Panc1 (cell line): ENCODE measurements around the gene PLCG2. TPM values are rescaled to one million over a fixed set of nuclear protein-coding genes. Genes with fewer than 3 reads are reported as not detected.

Experiments
- ATAC-seq: fragments of 200-7000 bp; cut with Tn5 transposase; 2 replicates; pipeline ENCODE4 v1.9.1; 2020; ENCODE audit warnings: mild to moderate bottlenecking, moderate library complexity
- BruUV-seq: library from RNA; stranded (reverse); fragments of 400-500 nt; replicated peaks from 2 replicates; lab custom pipeline; 2021; lab: Mats Ljungman, UMichigan
- CTCF ChIA-PET: fragments of 300-600 bp; sonication (Branson Sonifier 250); formaldehyde crosslinking; loops from one replicate; lab custom pipeline; 2022; ENCODE audit warnings: antibody characterized with exemption; lab: Charles Lee
- POLR2A ChIA-PET: fragments of 300-600 bp; sonication (Branson Sonifier 250); formaldehyde crosslinking; loops from one replicate; lab custom pipeline; 2022; ENCODE audit warnings: antibody characterized with exemption; lab: Charles Lee
- DNase-seq: peaks from one replicate; pipeline ENCODE4 v3.0.0-alpha.2; 2010; ENCODE audit warnings: low read depth, low spot score
- H3K27ac ChIP-seq: 2 replicates; pipeline ENCODE4 v1.5.1; 2011; ENCODE audit warnings: mild to moderate bottlenecking, low read length, inconsistent platforms
- H3K27me3 ChIP-seq: fragments of 200-500 bp; sonication (Bioruptor generic); 2 replicates; pipeline ENCODE4 v1.6.0; 2014; ENCODE audit warnings: low read length, inconsistent platforms; ENCODE audit not compliant: control insufficient read depth, insufficient read depth
- H3K36me3 ChIP-seq: fragments of 200-500 bp; sonication (Bioruptor generic); 2 replicates; pipeline ENCODE4 v1.5.1; 2014; ENCODE audit warnings: inconsistent platforms, mild to moderate bottlenecking, low read length, moderate library complexity; ENCODE audit not compliant: control insufficient read depth, insufficient read depth
- H3K4me1 ChIP-seq: 2 replicates; pipeline ENCODE4 v1.5.1; 2011; ENCODE audit warnings: inconsistent platforms, mild to moderate bottlenecking, low read length, moderate library complexity; ENCODE audit not compliant: control insufficient read depth, insufficient read depth
- H3K4me3 ChIP-seq, 2 experiments: 2 replicates each; pipeline ENCODE4 v1.5.1; 2011 to 2012; ENCODE audit warnings: low read depth in 2 of 2, low read length in 2 of 2, mild to moderate bottlenecking in 2 of 2, inconsistent platforms in 1 of 2, moderate library complexity in 1 of 2
- H3K9me3 ChIP-seq: fragments of 200-500 bp; sonication (Bioruptor generic); 2 replicates; pipeline ENCODE4 v1.5.1; 2014; ENCODE audit warnings: low read depth, mild to moderate bottlenecking, inconsistent platforms, low read length, moderate library complexity; ENCODE audit not compliant: control insufficient read depth, insufficient read depth
- CTCF ChIP-seq: fragments of 450-650 bp; IDR thresholded peaks from 2 replicates; pipeline ENCODE4 v1.5.1; 2017; ENCODE audit warnings: mild to moderate bottlenecking
- POLR2AphosphoS5 ChIP-seq: IDR thresholded peaks from 2 replicates; pipeline ENCODE4 v1.6.1; 2012; ENCODE audit warnings: mild to moderate bottlenecking, low read depth, low read length, moderate library complexity
- REST ChIP-seq, 2 experiments: IDR thresholded peaks; 2 replicates each; pipeline ENCODE4 v1.6.1; 2011 to 2012; ENCODE audit warnings: low read depth in 2 of 2, control low read depth in 1 of 2, low read length in 1 of 2, mild to moderate bottlenecking in 1 of 2, moderate library complexity in 1 of 2; ENCODE audit not compliant: insufficient read depth in 1 of 2
- SIN3A ChIP-seq: IDR thresholded peaks from 2 replicates; pipeline ENCODE4 v1.6.1; 2012; ENCODE audit warnings: low read depth, mild to moderate bottlenecking, low read length, moderate library complexity, borderline replicate concordance; ENCODE audit not compliant: insufficient read depth
- TCF7L2 ChIP-seq: IDR thresholded peaks from 2 replicates; pipeline ENCODE4 v1.6.1; 2011; ENCODE audit warnings: mild to moderate bottlenecking, low read depth, low read length, inconsistent platforms
- in situ Hi-C: cut with HindIII; loops from 2 replicates; pipeline ENCODE4 v1.10.0; 2016; ENCODE audit warnings: low sequenced_read_pairs, low pct_unique_long_range_greater_than_20kb
- intact Hi-C: fragments of 100-400 bp; cut with micrococcal nuclease; formaldehyde crosslinking; loops from one replicate; pipeline ENCODE4 v1.10.0; 2022; ENCODE audit not compliant: unreplicated experiment
- total RNA-seq: library from RNA; stranded (reverse); gene quantifications from one replicate; pipeline ENCODE4 v1.2.1, GENCODE V29; 2021; ENCODE audit not compliant: unreplicated experiment

PLCG2 gene
- total RNA-seq, 1 experiment from 2014 or later: 10.8 TPM

DNA sequence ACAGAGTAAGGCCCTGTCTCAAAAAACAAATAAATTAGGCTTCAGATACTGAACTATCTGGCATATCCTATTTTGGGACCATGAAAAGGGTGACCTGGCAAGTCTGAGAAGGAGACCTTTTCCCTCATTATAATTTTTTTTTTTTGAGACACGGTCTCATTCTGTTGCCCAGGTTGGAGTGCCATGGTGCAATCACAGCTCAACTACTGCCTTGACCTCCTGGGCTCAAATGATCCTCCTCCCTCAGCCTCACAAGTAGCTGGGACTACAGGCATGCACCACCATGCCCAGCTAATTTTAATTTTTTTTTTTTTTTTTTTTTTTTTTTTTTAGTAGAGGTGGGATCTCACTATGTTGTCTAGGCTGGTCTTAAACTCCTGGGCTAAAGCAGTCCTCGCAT, 37.3 kb downstream of the PLCG2 start:
- in situ Hi-C loops: no loop called here
- intact Hi-C loops: no loop called here
- ChIA-PET CTCF (no interaction called here), POLR2A (no interaction called here)
- no peak overlapping the region for H3K27ac ChIP-seq
- DNase-seq: no peak
- no peaks in the 10 kb centered on the region for H3K4me1 ChIP-seq
- TF ChIP-seq SIN3A: no peak
- no peak for TF ChIP-seq TCF7L2
- no peak for TF ChIP-seq POLR2AphosphoS5
- TF ChIP-seq CTCF: no peak
- no peak for TF ChIP-seq REST (IDR thresholded peaks at IDR 0.05; ENCODE audit: insufficient read depth in 1 of 2, low read depth in 2 of 2, low read length in 1 of 2)
- ATAC-seq: no peak
- H3K4me3 ChIP-seq: no peak overlapping the region
- no peaks in the 10 kb centered on the region for H3K27me3 ChIP-seq
- H3K36me3 ChIP-seq: no peaks in the 10 kb centered on the region
- no peaks in the 10 kb centered on the region for H3K9me3 ChIP-seq
- BruUV-seq: no TSS peak

DNA sequence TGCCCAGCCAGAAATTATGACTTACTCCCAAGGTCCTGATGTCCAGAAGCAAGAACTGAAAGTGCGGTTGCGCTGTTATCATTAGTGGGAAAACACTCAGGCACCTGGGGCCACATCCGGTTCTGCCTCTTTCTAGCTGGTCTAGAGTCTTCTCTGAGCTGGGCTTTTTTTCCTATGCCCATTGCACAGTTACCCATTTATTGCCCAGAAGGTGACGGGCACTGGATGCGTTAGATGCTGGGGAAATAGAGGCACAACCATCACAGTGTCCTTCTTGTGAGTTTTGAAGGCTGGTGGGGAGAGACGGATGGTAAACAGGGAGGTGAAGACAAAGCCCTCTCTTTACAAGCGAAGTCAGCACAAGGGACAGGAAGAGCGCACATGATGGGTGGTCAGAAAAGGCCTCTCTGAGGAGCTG, 37.7 kb downstream of the PLCG2 start:
- Histone ChIP-seq H3K27ac (no peak overlapping the region), H3K9me3 (no peaks in the 10 kb centered on the region), H3K27me3 (no peaks in the 10 kb centered on the region), H3K4me3 (no peak overlapping the region), H3K4me1 (no peaks in the 10 kb centered on the region), H3K36me3 (no peaks in the 10 kb centered on the region)
- intact Hi-C loops (no loop called here), in situ Hi-C loops (no loop called here)
- ATAC-seq (no peak), DNase-seq (no peak)
- CTCF ChIA-PET: no interaction called here
- no peak for TF ChIP-seq SIN3A
- no peak for TF ChIP-seq TCF7L2
- no peak for TF ChIP-seq POLR2AphosphoS5
- no peak for TF ChIP-seq REST (IDR thresholded peaks at IDR 0.05; ENCODE audit: insufficient read depth in 1 of 2, low read depth in 2 of 2, low read length in 1 of 2)
- no peak for TF ChIP-seq CTCF
- no TSS peak for BruUV-seq
- POLR2A ChIA-PET: no interaction called here
